Measurements from ENCODE around the gene SMYD3. TPM values are rescaled to one million over a fixed set of nuclear protein-coding genes. Genes with fewer than 3 reads are reported as not detected.
"Not testable (repeated sequence)": the region's sequence is repeated elsewhere in the genome, so short reads cannot be mapped to it uniquely, and the experiment has no call there.

The SMYD3 gene
- total RNA-seq, 1 donor from 2014 or later: 22.9 TPM

DNA sequence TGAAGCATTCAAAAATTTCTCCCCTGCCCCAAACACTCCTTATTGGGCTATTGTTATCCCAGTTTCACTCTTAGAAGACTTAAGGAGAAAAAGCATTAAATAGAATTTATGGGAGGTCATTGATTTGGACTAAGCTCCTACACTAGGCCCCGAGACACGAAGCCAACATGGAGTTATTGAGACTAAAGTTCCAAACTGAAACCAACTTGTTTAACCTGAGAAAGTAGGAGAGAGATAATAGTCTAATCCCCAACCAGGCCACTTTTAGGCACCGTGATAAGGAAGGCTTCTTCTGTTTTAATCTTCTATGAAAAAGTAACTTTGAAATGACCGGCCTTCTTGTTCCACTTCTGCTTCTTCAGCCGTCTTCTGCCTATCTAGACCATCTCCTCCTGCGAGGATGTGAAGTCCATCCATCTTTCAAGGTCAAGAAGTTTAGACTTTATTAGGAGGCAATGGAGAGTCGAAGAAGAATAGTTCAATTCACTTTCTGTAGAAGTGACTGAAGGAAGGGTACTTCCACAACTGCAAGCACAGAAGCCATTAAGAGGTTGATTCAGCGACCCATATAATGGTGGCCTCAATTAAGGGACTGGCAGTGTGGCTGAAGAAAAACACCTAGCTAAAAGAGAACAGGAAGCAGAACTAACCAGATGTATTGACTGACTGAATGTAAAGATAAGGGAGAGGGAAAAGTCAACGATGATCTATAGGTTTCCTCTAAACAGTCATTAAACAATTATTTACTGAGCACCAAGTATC lies 428.8 kb downstream of the SMYD3 start:
- intact Hi-C loops (cut with micrococcal nuclease): no loop called here

DNA sequence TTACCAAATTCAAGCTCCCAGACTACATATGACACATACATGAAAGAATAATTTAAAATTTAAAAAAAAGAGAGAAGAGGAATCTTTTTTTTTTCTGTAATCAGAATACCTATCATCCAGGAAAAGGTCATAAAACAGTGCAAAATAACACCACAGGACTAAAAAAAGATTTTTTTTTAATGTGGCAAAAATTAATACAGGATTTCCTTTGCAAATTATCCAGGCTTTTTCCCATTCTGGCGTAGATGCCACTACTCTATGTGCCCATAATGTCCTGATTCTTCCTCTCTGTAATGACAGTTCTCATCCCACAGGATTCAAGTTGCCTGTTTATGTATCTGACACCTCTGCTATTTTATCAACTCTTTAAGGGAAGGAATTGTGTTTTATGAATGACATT lies 429.6 kb downstream of the SMYD3 start:
- intact Hi-C loops (cut with micrococcal nuclease): no loop called here

DNA sequence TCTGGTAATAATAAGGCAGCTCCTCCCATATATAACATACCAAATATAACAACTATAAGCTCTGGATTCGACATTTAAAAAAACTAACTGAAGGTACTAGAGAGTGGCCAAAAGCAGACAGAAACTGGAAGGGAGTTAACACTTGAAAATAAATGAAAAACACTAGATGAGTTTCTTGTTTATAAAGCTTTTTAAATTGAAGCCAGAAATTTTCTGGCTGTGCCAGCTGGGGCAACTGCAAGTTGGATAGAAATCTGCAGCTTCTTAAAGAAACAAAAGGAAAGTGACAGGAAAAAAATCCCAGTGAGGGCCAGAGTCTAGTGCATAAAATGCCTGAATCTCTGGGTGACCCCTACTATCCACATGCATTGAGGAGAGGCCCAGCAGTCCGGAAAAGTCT lies 432.7 kb downstream of the SMYD3 start:
- intact Hi-C loops (cut with micrococcal nuclease): no loop called here

DNA sequence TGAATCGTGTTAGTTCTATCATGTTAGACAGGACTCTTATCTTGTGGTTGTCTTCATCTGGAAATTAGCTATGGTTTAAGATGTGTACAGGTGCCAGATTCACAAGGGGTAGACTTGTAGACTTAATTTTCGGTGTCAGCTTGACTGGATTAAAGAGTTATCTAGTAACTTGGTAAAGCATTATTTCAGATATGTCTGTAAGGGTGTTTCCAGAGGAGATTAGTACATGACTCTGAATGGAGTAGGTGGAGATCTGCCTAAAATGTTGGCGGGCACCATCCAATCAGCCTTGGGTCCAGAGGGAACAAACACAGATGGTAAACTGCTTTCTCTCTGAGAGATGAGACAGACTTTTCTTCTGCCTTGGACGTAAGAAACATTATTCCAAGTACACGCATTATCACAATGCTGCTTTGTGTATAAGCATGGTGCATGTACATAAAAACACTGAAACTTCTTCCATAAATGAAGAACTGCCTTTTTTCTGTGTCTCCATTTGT lies 434.6 kb downstream of the SMYD3 start:
- intact Hi-C loops (cut with micrococcal nuclease): no loop called here

DNA sequence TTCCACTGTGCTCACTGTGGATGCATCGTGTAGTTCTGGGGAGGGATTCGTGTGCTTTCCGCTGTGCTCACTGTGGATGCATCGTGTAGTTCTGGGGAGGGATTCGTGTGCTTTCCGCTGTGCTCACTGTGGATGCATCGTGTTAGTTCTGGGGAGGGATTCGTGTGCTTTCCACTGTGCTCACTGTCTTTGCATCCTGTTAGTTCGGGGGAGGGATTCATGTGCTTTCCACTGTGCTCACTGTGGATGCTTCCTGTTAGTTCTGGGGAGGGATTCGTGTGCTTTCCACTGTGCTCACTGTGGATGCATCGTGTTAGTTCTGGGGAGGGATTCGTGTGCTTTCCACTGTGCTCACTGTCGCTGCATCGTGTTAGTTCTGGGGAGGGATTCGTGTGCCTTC lies 435.1 kb downstream of the SMYD3 start:
- intact Hi-C loops (cut with micrococcal nuclease): not testable (repeated sequence)

GRCh38 chr1:246071561-246071960 lies 435.5 kb downstream of the SMYD3 start:
- intact Hi-C loops (cut with micrococcal nuclease): not testable (repeated sequence)

- intact Hi-C loops (cut with micrococcal nuclease): no loop called here
Measured at GRCh38 chr1:246069581-246069980, 437.5 kb downstream of the SMYD3 start.

- intact Hi-C loops (cut with micrococcal nuclease): no loop called here
Measured at GRCh38 chr1:246068619-246069509, 438.2 kb downstream of the SMYD3 start.

DNA sequence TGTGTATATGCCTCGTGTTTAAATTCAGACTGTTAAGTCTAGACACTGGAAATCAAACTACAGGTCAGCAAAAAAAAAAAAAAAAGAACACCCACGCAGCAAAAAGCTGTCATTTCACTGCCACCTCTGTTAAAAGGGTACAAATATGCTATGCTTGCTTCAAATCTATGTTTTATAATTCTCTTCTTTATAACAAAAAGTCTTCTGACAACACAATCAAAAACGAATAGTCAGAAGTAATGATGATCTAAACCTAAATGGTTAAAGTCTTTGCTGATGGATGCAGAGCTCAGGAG lies 438.9 kb downstream of the SMYD3 start:
- intact Hi-C loops (cut with micrococcal nuclease): no loop called here

DNA sequence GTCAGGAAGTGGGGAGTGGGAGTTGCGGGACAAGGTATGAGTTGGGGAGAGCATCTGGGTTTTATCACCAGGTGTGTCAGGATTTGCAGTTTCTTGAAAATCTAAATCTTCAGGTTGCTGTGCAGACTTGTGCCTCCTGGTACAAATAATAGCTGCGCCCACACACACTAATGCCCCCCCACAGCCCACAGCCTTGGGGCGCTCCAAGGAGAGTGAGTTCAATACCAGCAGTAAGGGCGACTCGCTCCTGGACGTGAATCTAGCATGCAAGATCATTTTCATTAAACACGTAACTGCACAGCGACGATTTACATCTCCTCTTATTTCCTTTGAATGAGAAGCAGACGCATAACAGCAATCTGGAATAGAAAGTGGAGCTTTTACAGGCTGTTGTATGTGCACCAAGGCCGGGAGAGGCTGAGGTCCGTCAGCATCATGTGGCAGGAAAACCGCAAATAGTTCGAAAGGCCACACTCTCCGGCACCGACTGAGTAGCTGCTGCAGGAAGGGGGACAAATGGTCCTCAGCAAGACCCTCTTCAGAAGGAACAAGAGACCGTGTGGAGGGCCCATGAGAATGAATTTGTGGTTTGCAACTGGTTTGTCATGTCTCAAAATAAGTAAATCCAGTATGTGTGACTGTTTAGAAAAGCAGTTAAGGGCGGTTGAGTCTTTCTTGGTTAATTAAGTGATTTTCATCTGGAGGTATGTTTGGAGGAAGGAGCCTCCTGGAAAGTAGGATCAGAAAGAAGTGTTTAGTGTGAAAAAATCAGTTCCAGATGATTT lies 439.5 kb downstream of the SMYD3 start:
- intact Hi-C loops (cut with micrococcal nuclease): no loop called here

- intact Hi-C loops (cut with micrococcal nuclease): no loop called here
Measured at GRCh38 chr1:246066573-246066972, 440.5 kb downstream of the SMYD3 start.

DNA sequence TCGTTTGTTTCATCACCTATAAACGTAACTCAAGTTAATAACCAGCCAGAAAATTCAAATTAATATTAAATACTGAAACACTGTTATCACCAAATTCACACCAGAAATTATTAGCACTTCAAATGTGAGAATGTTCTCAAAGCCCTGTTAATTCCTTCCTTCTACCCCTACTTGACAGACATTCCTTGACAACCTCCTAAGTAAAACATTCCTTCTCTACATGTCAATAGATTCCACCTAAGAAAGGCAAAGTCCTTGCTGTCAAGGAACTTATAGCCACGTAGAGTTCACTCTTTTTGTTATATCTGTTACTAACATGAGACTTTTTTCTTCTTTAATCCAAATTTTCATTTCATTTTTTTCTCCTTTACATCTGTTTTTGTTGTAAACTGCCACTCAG lies 441.5 kb downstream of the SMYD3 start:
- intact Hi-C loops (cut with micrococcal nuclease): no loop called here

DNA sequence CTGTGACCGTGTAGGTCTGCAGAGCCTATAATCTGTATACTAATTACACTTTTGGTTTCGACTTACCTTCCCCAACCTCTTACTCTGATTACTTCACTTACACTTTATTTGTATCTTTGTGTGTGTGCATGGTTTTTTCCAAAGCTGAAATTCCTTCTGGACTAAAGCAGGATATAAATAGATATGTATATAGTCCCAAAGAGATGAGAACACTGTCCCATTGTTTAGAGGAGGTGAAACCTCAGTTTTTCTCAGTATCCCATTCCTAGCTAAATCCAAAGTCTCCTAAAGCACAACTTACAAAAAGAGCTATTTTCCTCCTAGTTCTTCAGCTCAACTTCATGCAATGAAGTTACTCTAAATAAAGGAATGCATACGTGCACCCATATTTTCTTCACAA lies 442.2 kb downstream of the SMYD3 start:
- intact Hi-C loops (cut with micrococcal nuclease): no loop called here

DNA sequence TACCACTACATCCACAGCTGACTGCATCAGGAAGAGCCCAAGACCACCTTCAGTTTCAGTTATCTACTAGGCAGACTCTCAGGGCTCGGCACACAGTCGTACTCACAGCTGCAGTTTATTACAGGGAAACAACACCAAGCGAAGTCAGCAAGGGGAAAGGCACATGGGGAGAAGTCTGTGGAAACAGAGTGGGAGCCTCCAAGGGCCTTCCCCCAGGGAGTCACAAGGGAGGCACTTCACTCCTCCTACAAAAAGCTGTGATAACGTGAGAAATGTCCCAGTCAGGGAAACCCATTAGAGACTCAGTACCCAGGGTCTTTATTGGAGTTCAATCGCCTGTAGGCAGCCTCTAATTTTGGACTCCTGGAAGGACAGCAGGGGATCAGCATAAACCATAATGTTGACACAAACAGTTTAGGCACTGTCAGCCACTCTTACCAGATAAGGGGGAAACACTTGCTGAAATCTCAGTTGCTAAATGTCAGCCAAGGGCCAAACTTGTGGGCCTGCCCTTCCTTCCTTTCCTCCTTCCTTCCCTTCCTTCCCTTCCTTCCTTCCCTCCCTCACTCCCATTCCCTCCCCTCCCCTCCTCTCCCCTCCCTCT lies 444.0 kb downstream of the SMYD3 start:
- intact Hi-C loops (cut with micrococcal nuclease): no loop called here

- intact Hi-C loops (cut with micrococcal nuclease): no loop called here
Measured at GRCh38 chr1:246058466-246058865, 448.6 kb downstream of the SMYD3 start.

- intact Hi-C loops (cut with micrococcal nuclease): no loop called here
Measured at GRCh38 chr1:246052603-246053002, 454.5 kb downstream of the SMYD3 start.

DNA sequence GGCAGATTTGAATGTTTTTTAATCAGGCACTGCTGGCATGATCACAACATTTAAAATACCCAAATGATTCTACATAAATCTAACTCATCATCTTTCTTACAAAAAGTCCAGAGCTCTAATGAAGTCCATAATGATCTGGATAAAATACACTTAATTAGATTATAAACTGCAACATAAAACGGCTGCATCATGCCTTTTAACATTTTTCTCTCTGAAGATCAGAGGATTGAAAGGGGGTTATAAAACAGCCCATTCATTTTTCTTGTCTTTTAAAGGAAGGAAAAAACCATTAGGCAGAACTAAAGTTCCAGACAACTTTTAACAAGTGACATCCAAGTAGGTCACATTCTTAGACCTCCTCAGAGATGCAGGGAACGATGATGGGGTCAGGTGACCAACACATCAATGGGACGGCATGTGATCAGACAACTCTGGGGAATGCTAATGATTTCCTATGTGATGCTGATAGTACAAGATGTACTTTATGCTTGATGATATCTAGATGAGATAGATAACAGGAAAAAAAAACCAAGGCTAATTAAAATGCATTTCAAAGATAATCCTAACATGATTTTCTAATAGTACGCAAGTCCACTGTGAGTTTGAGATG lies 455.1 kb downstream of the SMYD3 start:
- intact Hi-C loops (cut with micrococcal nuclease): no loop called here

GRCh38 chr1:246048693-246049092 lies 458.4 kb downstream of the SMYD3 start:
- intact Hi-C loops (cut with micrococcal nuclease): no loop called here

DNA sequence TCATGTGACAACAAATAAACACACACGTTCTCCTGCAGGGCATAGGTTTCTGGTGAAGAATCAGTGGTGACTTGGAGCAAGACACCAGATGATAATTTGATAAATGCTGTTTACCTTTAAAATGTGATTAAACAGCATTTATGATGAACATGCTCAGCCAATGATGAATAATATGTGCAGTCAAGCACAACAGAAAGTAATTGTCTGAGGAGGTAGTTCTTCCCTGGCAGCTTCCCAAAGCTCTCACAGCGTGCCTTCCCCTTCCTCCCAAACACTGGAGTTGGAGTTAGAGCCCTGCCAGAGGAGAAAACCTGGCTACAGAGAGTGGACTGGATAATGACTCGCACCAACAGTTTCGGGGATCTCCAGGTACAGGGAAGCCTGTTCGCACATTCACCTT lies 463.5 kb downstream of the SMYD3 start:
- intact Hi-C loops (cut with micrococcal nuclease): no loop called here

DNA sequence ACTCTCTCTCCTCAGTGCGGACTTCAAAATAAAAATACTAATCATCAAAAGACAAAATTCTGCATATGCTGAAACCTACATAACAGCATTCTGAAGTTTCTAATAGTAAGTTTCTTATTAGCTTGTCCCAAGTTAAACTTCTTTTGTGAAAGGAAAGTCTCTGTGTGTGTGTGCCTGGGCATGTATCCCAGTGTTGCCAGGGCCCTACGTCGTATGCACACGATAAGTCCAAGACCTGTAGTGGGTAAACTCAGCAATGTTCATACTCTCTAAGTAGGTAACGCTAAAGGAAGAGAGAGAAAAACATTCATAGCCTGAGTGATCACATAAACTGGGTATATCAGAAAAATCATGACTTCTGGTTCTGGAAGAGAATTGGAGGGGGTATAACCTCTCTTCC lies 465.7 kb downstream of the SMYD3 start:
- intact Hi-C loops (cut with micrococcal nuclease): no loop called here
